Glutamatergic neuron (in vitro differentiated cells): Measurements from ENCODE around the gene PALLD. TPM values are rescaled to one million over a fixed set of nuclear protein-coding genes. Genes with fewer than 3 reads are reported as not detected.

Source experiments
- DNase-seq: peaks from one replicate; pipeline ENCODE4 v3.0.0; 2022
- H3K27ac Mint-ChIP-seq: one replicate; pipeline ENCODE4 v1.8.0; 2020; ENCODE audit warnings: mild to moderate bottlenecking, mixed read lengths, inconsistent platforms; ENCODE audit not compliant: unreplicated experiment
- H3K27me3 Mint-ChIP-seq: one replicate; pipeline ENCODE4 v1.8.0; 2020; ENCODE audit warnings: mild to moderate bottlenecking, moderate library complexity, mixed read lengths, inconsistent platforms; ENCODE audit not compliant: unreplicated experiment
- H3K36me3 Mint-ChIP-seq: one replicate; pipeline ENCODE4 v1.8.0; 2020; ENCODE audit warnings: mild to moderate bottlenecking, mixed read lengths, inconsistent platforms; ENCODE audit not compliant: unreplicated experiment
- H3K4me1 Mint-ChIP-seq: one replicate; pipeline ENCODE4 v1.8.0; 2020; ENCODE audit warnings: mild to moderate bottlenecking, low read depth, mixed read lengths, inconsistent platforms; ENCODE audit not compliant: unreplicated experiment
- H3K4me3 Mint-ChIP-seq: one replicate; pipeline ENCODE4 v1.8.0; 2020; ENCODE audit warnings: mild to moderate bottlenecking, mixed read lengths, inconsistent platforms; ENCODE audit not compliant: unreplicated experiment
- H3K9me3 Mint-ChIP-seq: one replicate; pipeline ENCODE4 v1.8.0; 2020; ENCODE audit warnings: mild to moderate bottlenecking, moderate library complexity, mixed read lengths, inconsistent platforms; ENCODE audit not compliant: unreplicated experiment
- CTCF ChIP-seq: fragments of 200-600 bp; sonication (generic); IDR thresholded peaks from one replicate; pipeline ENCODE4 v1.5.0; 2021; ENCODE audit not compliant: partially characterized antibody, unreplicated experiment
- total RNA-seq: library from RNA; stranded (reverse); fragmentation: NEBNext Ultra II Directional; extraction: Animal tissue kit (Norgen Biotek cat#: 25700); gene quantifications from one replicate; pipeline ENCODE4 v1.2.1, GENCODE V29; 2021; ENCODE audit not compliant: unreplicated experiment

Gene PALLD
- total RNA-seq, 1 donor from 2014 or later = 37.5 TPM

GRCh38 chr4:168621806-168622589 is 125.1 kb downstream of the PALLD start:
- Mint-ChIP-seq H3K4me3 (no peak overlapping the region), H3K27ac (no peak overlapping the region), H3K4me1 (no peaks in the 10 kb centered on the region), H3K36me3 (no peaks in the 10 kb centered on the region), H3K27me3 (no peaks in the 10 kb centered on the region), H3K9me3 (no peaks in the 10 kb centered on the region)
- TF ChIP-seq CTCF = no peak
- DNase-seq = no peak

- no peak overlapping the region for H3K27ac Mint-ChIP-seq
- no peak overlapping the region for H3K4me3 Mint-ChIP-seq
- DNase-seq = no peak
- no peaks in the 10 kb centered on the region for H3K36me3 Mint-ChIP-seq
- H3K27me3 Mint-ChIP-seq = no peaks in the 10 kb centered on the region
- TF ChIP-seq CTCF = no peak
- H3K9me3 Mint-ChIP-seq = no peaks in the 10 kb centered on the region
- H3K4me1 Mint-ChIP-seq = no peaks in the 10 kb centered on the region
Measured at GRCh38 chr4:168622600-168622999, 125.7 kb downstream of the PALLD start.

GRCh38 chr4:168623011-168623410 is 126.2 kb downstream of the PALLD start:
- TF ChIP-seq CTCF = no peak
- no peaks in the 10 kb centered on the region for H3K4me1 Mint-ChIP-seq
- H3K27ac Mint-ChIP-seq = no peak overlapping the region
- H3K4me3 Mint-ChIP-seq = no peak overlapping the region
- no peaks in the 10 kb centered on the region for H3K27me3 Mint-ChIP-seq
- no peak for DNase-seq
- H3K36me3 Mint-ChIP-seq = no peaks in the 10 kb centered on the region
- H3K9me3 Mint-ChIP-seq = no peaks in the 10 kb centered on the region

GRCh38 chr4:168623484-168623883 is 126.6 kb downstream of the PALLD start:
- TF ChIP-seq CTCF = no peak
- DNase-seq = no peak
- H3K36me3 Mint-ChIP-seq = no peaks in the 10 kb centered on the region
- no peak overlapping the region for H3K27ac Mint-ChIP-seq
- H3K4me3 Mint-ChIP-seq = no peak overlapping the region
- H3K27me3 Mint-ChIP-seq = no peaks in the 10 kb centered on the region
- no peaks in the 10 kb centered on the region for H3K4me1 Mint-ChIP-seq
- H3K9me3 Mint-ChIP-seq = no peaks in the 10 kb centered on the region

GRCh38 chr4:168628251-168628650 is 131.4 kb downstream of the PALLD start:
- no peak for DNase-seq
- Mint-ChIP-seq H3K27ac (no peak overlapping the region), H3K4me1 (peaks cover 17% of the 10 kb centered on the region), H3K4me3 (no peak overlapping the region), H3K27me3 (no peaks in the 10 kb centered on the region), H3K36me3 (no peaks in the 10 kb centered on the region), H3K9me3 (no peaks in the 10 kb centered on the region)
- no peak for TF ChIP-seq CTCF
